Measurements from ENCODE around the gene DHRSX.
"Not testable (repeated sequence)": the region's sequence is repeated elsewhere in the genome, so short reads cannot be mapped to it uniquely, and the experiment has no call there.

Gene DHRSX
- total RNA-seq: 5.2 to 12.0 (median 6.0) reads per million in 4 donors

- peak; percentile 15 to 44 (median 30) for DNase-seq
Measured at GRCh38 chrX:2500803-2501558, at the start of gene DHRSX, which contains the start of gene ZBED1. TSS of gene DHRSX (minus strand) at chrX:2500976. CDS start at chrX:2500925, 51 bp downstream. TSS of gene ZBED1 (minus strand) at chrX:2500976. CDS start at chrX:2490719, 10,257 bp downstream.

- no peak for DNase-seq
Measured at GRCh38 chrX:2549876-2550275, 49.1 kb upstream of the DHRSX start.

GRCh38 chrX:2548711-2549423 is 48.1 kb upstream of the DHRSX start:
- no peak for DNase-seq

- DNase-seq: no peak
Measured at GRCh38 chrX:2547736-2548135, 47.0 kb upstream of the DHRSX start.

- no peak for DNase-seq
Measured at GRCh38 chrX:2546496-2546895, 45.7 kb upstream of the DHRSX start.

- no peak for DNase-seq
Measured at GRCh38 chrX:2545144-2545543, 44.4 kb upstream of the DHRSX start.

GRCh38 chrX:2542826-2543521 is 42.2 kb upstream of the DHRSX start:
- no peak for DNase-seq

GRCh38 chrX:2541603-2542002 is 40.8 kb upstream of the DHRSX start:
- DNase-seq: no peak

GRCh38 chrX:2540426-2540947 is 39.7 kb upstream of the DHRSX start:
- no peak for DNase-seq

- DNase-seq: no peak
Measured at GRCh38 chrX:2539586-2539985, 38.8 kb upstream of the DHRSX start.

- DNase-seq: no peak
Measured at GRCh38 chrX:2538031-2538757, 37.4 kb upstream of the DHRSX start.

GRCh38 chrX:2536974-2537373 is 36.2 kb upstream of the DHRSX start:
- no peak for DNase-seq

GRCh38 chrX:2536141-2536540 is 35.4 kb upstream of the DHRSX start:
- no peak for DNase-seq

GRCh38 chrX:2534261-2535021 is 33.7 kb upstream of the DHRSX start:
- DNase-seq: not testable (repeated sequence)

GRCh38 chrX:2533424-2533823 is 32.6 kb upstream of the DHRSX start:
- DNase-seq: no peak

- no peak for DNase-seq
Measured at GRCh38 chrX:2526390-2526789, 25.6 kb upstream of the DHRSX start.

- DNase-seq: no peak
Measured at GRCh38 chrX:2523911-2524310, 23.1 kb upstream of the DHRSX start.

- DNase-seq: no peak
Measured at GRCh38 chrX:2521927-2522386, 21.2 kb upstream of the DHRSX start.

- no peak for DNase-seq
Measured at GRCh38 chrX:2521092-2521926, 20.5 kb upstream of the DHRSX start.

GRCh38 chrX:2520539-2520938 is 19.8 kb upstream of the DHRSX start:
- no peak for DNase-seq

- not testable (repeated sequence) for DNase-seq
Measured at GRCh38 chrX:2519638-2520037, 18.9 kb upstream of the DHRSX start.
